Lower leg skin (tissue), 3 donors: Measurements from ENCODE around the gene TACR2.

ENCODE experiments used
- CTCF ChIP-seq, 3 donors: fragments of 450-650 bp; IDR thresholded peaks; one replicate each; pipeline ENCODE4 v1.5.1; 2016; ENCODE audit warnings: antibody characterized with exemption in 3 of 3, mild to moderate bottlenecking in 3 of 3, moderate library complexity in 2 of 3
- POLR2A ChIP-seq, 2 donors: fragments of 450-650 bp; IDR thresholded peaks; one replicate each; pipeline ENCODE4 v1.6.1; 2016 to 2017; ENCODE audit warnings: antibody characterized with exemption in 2 of 2, mild to moderate bottlenecking in 1 of 2, moderate library complexity in 1 of 2

GRCh38 chr10:69451784-69452251, 35.1 kb upstream of the TACR2 start:
- TF ChIP-seq CTCF (IDR thresholded peaks at IDR 0.05) (no peak), POLR2A (IDR thresholded peaks at IDR 0.05) (no peak)
